HG03097 (cell line): Measurements from ENCODE around the gene VAX1.
"Not testable (repeated sequence)": the region's sequence is repeated elsewhere in the genome, so short reads cannot be mapped to it uniquely, and the experiment has no call there.

Source experiments
- ATAC-seq: cut with Tn5 transposase; IDR thresholded peaks from one replicate; pipeline ENCODE4 v1.9.1; 2021; ENCODE audit not compliant: unreplicated experiment, low FRiP score

The VAX1 gene

GRCh38 chr10:117136391-117136975 is 1.6 kb downstream of the VAX1 start:
- ATAC-seq, result no peak

GRCh38 chr10:117135480-117136140 is 2.5 kb downstream of the VAX1 start:
- ATAC-seq, result no peak

- no peak for ATAC-seq
These were observed 3.1 kb downstream of the VAX1 start for GRCh38 chr10:117135026-117135372.

GRCh38 chr10:117134306-117135025 is 3.6 kb downstream of the VAX1 start:
- no peak for ATAC-seq

GRCh38 chr10:117134056-117134305 is 4.1 kb downstream of the VAX1 start:
- ATAC-seq, result no peak

- no peak for ATAC-seq
These were observed 4.6 kb downstream of the VAX1 start for GRCh38 chr10:117133273-117134055.

GRCh38 chr10:117132751-117133231 is 5.3 kb downstream of the VAX1 start:
- ATAC-seq, result no peak

GRCh38 chr10:117131376-117132327 is 6.4 kb downstream of the VAX1 start:
- ATAC-seq, result no peak

- no peak for ATAC-seq
These were observed 7.2 kb downstream of the VAX1 start for GRCh38 chr10:117130862-117131375.

- no peak for ATAC-seq
These were observed 7.7 kb downstream of the VAX1 start for GRCh38 chr10:117130346-117130745.

- ATAC-seq, result not testable (repeated sequence)
These were observed 11.4 kb downstream of the VAX1 start for GRCh38 chr10:117126645-117127044.

GRCh38 chr10:117126034-117126433 is 12.0 kb downstream of the VAX1 start:
- ATAC-seq, result no peak

GRCh38 chr10:117112220-117112619 is 25.9 kb downstream of the VAX1 start:
- no peak for ATAC-seq

GRCh38 chr10:117107238-117107637 is 30.8 kb downstream of the VAX1 start:
- ATAC-seq, result no peak

- ATAC-seq, result no peak
These were observed 41.4 kb downstream of the VAX1 start for GRCh38 chr10:117096599-117097201.

- ATAC-seq, result no peak
These were observed 43.2 kb downstream of the VAX1 start for GRCh38 chr10:117094856-117095255.

- no peak for ATAC-seq
These were observed 45.7 kb downstream of the VAX1 start for GRCh38 chr10:117092386-117092785.

GRCh38 chr10:117090834-117091233 is 47.2 kb downstream of the VAX1 start:
- no peak for ATAC-seq

GRCh38 chr10:117087521-117087920 is 50.5 kb downstream of the VAX1 start:
- ATAC-seq, result no peak

- no peak for ATAC-seq
These were observed 51.5 kb downstream of the VAX1 start for GRCh38 chr10:117086546-117086945.
